Urinary bladder (tissue), 4 donors: ENCODE results near the gene FEZ2. TPM values are rescaled to one million over a fixed set of nuclear protein-coding genes. Genes with fewer than 3 reads are reported as not detected.
"Not testable (repeated sequence)": the region's sequence is repeated elsewhere in the genome, so short reads cannot be mapped to it uniquely, and the experiment has no call there.

Experiments
- DNase-seq: peaks from one replicate; pipeline ENCODE4 v3.0.0-alpha.2; 2015; ENCODE audit errors: extremely low spot score
- H3K27ac ChIP-seq: one replicate; pipeline ENCODE4 v1.5.1; 2013; ENCODE audit warnings: low read depth, mild to moderate bottlenecking, moderate library complexity
- H3K36me3 ChIP-seq: one replicate; pipeline ENCODE4 v1.6.1; 2013; ENCODE audit warnings: mild to moderate bottlenecking, moderate library complexity; ENCODE audit not compliant: insufficient read depth
- H3K4me1 ChIP-seq: one replicate; pipeline ENCODE4 v1.6.1; 2013; ENCODE audit warnings: mild to moderate bottlenecking, moderate library complexity; ENCODE audit not compliant: insufficient read depth
- H3K4me3 ChIP-seq: one replicate; pipeline ENCODE4 v1.5.1; 2013; ENCODE audit warnings: low read depth, low read length
- WGBS: extraction: QIAGEN DNeasy Blood & Tissue Kit; methylation state at CpG from one replicate; pipeline ENCODE4 v1.1.7; 2013; 5-methylcytosine and 5-hydroxymethylcytosine counted together
- polyA plus RNA-seq: library from polyadenylated mRNA; stranded (reverse); fragments of 200-250 nt; gene quantifications from one replicate; pipeline ENCODE4 v1.2.3, GENCODE V29; 2013
- total RNA-seq: library from RNA; depleted of rRNA; stranded (reverse); fragments of >200 nt; gene quantifications from one replicate; pipeline ENCODE4 v1.2.3, GENCODE V29; 2014
- donor health status: healthy with polysubstance abuse.
- donor health status: healthy.

Gene FEZ2
- total and polyA plus RNA-seq, 2 donors, result 39.3 to 69.6 TPM

GRCh38 chr2:36607947-36608346 lies 10.0 kb upstream of the FEZ2 start:
- no peak overlapping the region for H3K4me3 ChIP-seq
- H3K27ac ChIP-seq, result no peak overlapping the region
- WGBS, result 92% methylated on average over 3 of the region's 3 CpGs
- no peaks in the 10 kb centered on the region for H3K4me1 ChIP-seq
- DNase-seq, result no peak
- H3K36me3 ChIP-seq, result no peaks in the 10 kb centered on the region

- Histone ChIP-seq H3K4me1 (no peaks in the 10 kb centered on the region), H3K4me3 (no peak overlapping the region), H3K36me3 (no peaks in the 10 kb centered on the region), H3K27ac (no peak overlapping the region)
- DNase-seq, result no peak
- 89% methylated on average over 3 of the region's 3 CpGs for WGBS
These were observed 9.0 kb upstream of the FEZ2 start for GRCh38 chr2:36606925-36607324.

GRCh38 chr2:36605273-36605672 lies 7.3 kb upstream of the FEZ2 start:
- Histone ChIP-seq H3K27ac (no peak overlapping the region), H3K4me3 (no peak overlapping the region), H3K36me3 (no peaks in the 10 kb centered on the region), H3K4me1 (no peaks in the 10 kb centered on the region)
- no peak for DNase-seq

GRCh38 chr2:36603629-36604028 lies 5.7 kb upstream of the FEZ2 start:
- not testable (repeated sequence) for H3K27ac ChIP-seq, H3K4me1 ChIP-seq, H3K4me3 ChIP-seq, H3K36me3 ChIP-seq, DNase-seq
- WGBS, result 95% methylated on average over 5 of the region's 5 CpGs

- DNase-seq, result no peak
- no peak overlapping the region for H3K27ac ChIP-seq
These were observed 901 bp downstream of the FEZ2 start for GRCh38 chr2:36597003-36597531.

GRCh38 chr2:36596397-36596796 lies 1.6 kb downstream of the FEZ2 start:
- WGBS, result 98% methylated on average over 12 of the region's 12 CpGs
- Histone ChIP-seq H3K27ac (no peak overlapping the region), H3K36me3 (no peaks in the 10 kb centered on the region), H3K4me3 (no peak overlapping the region), H3K4me1 (peaks cover 5% of the 10 kb centered on the region)
- no peak for DNase-seq

More at GRCh38 chr2:36597003-36597531, 901 bp downstream of the FEZ2 start:
- WGBS, result 34% methylated on average over 19 of the region's 19 CpGs
- Histone ChIP-seq H3K4me1 (peaks cover 5% of the 10 kb centered on the region), H3K36me3 (no peaks in the 10 kb centered on the region), H3K4me3 (peak overlapping the region; percentile 98)

- H3K4me3 ChIP-seq, result no peak overlapping the region
- no peak overlapping the region for H3K27ac ChIP-seq
- DNase-seq, result no peak
- H3K4me1 ChIP-seq, result peaks cover 5% of the 10 kb centered on the region
- H3K36me3 ChIP-seq, result no peaks in the 10 kb centered on the region
- 53% methylated on average over 6 of the region's 6 CpGs for WGBS
These were observed 3.1 kb downstream of the FEZ2 start for GRCh38 chr2:36594849-36595248.

- no peak for DNase-seq
- H3K4me1 ChIP-seq, result no peaks in the 10 kb centered on the region
- H3K36me3 ChIP-seq, result peaks cover 3% of the 10 kb centered on the region
- no peak overlapping the region for H3K4me3 ChIP-seq
- H3K27ac ChIP-seq, result no peak overlapping the region
- 34% methylated on average over 2 of the region's 2 CpGs for WGBS
These were observed 8.7 kb downstream of the FEZ2 start for GRCh38 chr2:36589230-36589630.

- DNase-seq, result no peak
- Histone ChIP-seq H3K36me3 (peaks cover 3% of the 10 kb centered on the region), H3K27ac (no peak overlapping the region), H3K4me1 (no peaks in the 10 kb centered on the region), H3K4me3 (no peak overlapping the region)
- 72% methylated on average over 3 of the region's 3 CpGs for WGBS
These were observed 10.4 kb downstream of the FEZ2 start for GRCh38 chr2:36587556-36587955.

GRCh38 chr2:36587101-36587500 lies 10.9 kb downstream of the FEZ2 start:
- Histone ChIP-seq H3K4me1 (no peaks in the 10 kb centered on the region), H3K4me3 (no peak overlapping the region), H3K36me3 (peaks cover 3% of the 10 kb centered on the region), H3K27ac (no peak overlapping the region)
- no peak for DNase-seq
- 72% methylated on average over 1 of the region's 1 CpG for WGBS

GRCh38 chr2:36586672-36587071 lies 11.3 kb downstream of the FEZ2 start:
- DNase-seq, result no peak
- H3K4me1 ChIP-seq, result no peaks in the 10 kb centered on the region
- peaks cover 3% of the 10 kb centered on the region for H3K36me3 ChIP-seq
- H3K27ac ChIP-seq, result no peak overlapping the region
- 98% methylated on average over 6 of the region's 6 CpGs for WGBS
- H3K4me3 ChIP-seq, result no peak overlapping the region

GRCh38 chr2:36584148-36584794 lies 13.7 kb downstream of the FEZ2 start:
- no peak overlapping the region for H3K27ac ChIP-seq
- no peak overlapping the region for H3K4me3 ChIP-seq
- H3K36me3 ChIP-seq, result peaks cover 8% of the 10 kb centered on the region
- WGBS, result 97% methylated on average over 1 of the region's 1 CpG
- H3K4me1 ChIP-seq, result no peaks in the 10 kb centered on the region
- no peak for DNase-seq

- H3K4me3 ChIP-seq, result no peak overlapping the region
- peaks cover 9% of the 10 kb centered on the region for H3K36me3 ChIP-seq
- WGBS, result 86% methylated on average over 3 of the region's 3 CpGs
- no peaks in the 10 kb centered on the region for H3K4me1 ChIP-seq
- H3K27ac ChIP-seq, result no peak overlapping the region
- no peak for DNase-seq
These were observed 15.0 kb downstream of the FEZ2 start for GRCh38 chr2:36582951-36583350.

- 87% methylated on average over 5 of the region's 5 CpGs for WGBS
- no peak overlapping the region for H3K27ac ChIP-seq
- H3K4me1 ChIP-seq, result no peaks in the 10 kb centered on the region
- DNase-seq, result no peak
- no peak overlapping the region for H3K4me3 ChIP-seq
- H3K36me3 ChIP-seq, result peaks cover 9% of the 10 kb centered on the region
These were observed 15.4 kb downstream of the FEZ2 start for GRCh38 chr2:36582538-36582937.

GRCh38 chr2:36579297-36579664 lies 18.7 kb downstream of the FEZ2 start:
- H3K36me3 ChIP-seq, result peaks cover 6% of the 10 kb centered on the region
- no peak for DNase-seq

More at GRCh38 chr2:36579297-36579664, 18.7 kb downstream of the FEZ2 start:
- Histone ChIP-seq H3K4me1 (no peaks in the 10 kb centered on the region), H3K4me3 (no peak overlapping the region), H3K27ac (no peak overlapping the region)
